GM15510 (cell line): ENCODE measurements around the gene NELFB.

Experiments
- POLR2A ChIP-seq: IDR thresholded peaks from 3 replicates; pipeline ENCODE4 v1.6.1; 2011; ENCODE audit warnings: borderline replicate concordance; ENCODE audit not compliant: insufficient read length; ENCODE audit errors: extremely low read depth

The NELFB gene

GRCh38 chr9:137276473-137277328 is 21.6 kb downstream of the NELFB start:
- no peak for TF ChIP-seq POLR2A

GRCh38 chr9:137277329-137278041 is 22.4 kb downstream of the NELFB start, which contains the start of gene TOR4A:
TOR4A (plus strand) TSS chr9:137277726; CDS start chr9:137278690, 964 bp downstream.
- peak; percentile 72 for TF ChIP-seq POLR2A

DNA sequence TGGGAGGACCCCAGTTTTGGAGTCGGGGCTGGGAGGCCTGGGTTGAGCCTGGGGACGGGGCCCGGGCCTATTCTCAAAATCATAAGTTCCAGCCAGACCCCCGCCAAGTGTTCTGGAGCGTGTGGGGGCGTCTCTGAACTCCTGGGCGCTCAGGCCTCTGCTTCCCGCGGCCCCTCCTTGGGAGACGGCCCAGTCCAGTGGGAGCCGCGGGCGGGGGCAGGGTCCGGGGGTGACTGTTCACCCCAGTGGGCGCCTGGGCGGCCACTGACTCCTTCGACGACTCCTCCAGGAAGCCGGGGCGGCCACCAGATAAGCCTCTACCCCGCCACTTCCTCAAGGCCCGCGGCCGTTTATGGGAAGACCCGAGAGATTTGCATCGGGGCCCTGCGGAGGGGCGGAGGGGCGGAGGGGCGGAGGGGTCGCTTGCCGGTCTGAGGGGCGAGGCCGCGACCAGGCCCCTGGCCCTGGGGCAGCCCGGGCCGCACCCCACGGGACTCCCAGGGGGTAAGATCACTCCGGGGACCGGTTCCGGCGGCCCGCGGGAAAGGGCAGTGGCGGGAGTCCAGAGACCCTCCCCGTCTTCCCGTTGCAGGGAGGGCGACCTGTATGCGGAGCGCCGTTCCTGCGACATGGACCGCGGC is 23.1 kb downstream of the NELFB start:
- no peak for TF ChIP-seq POLR2A

DNA sequence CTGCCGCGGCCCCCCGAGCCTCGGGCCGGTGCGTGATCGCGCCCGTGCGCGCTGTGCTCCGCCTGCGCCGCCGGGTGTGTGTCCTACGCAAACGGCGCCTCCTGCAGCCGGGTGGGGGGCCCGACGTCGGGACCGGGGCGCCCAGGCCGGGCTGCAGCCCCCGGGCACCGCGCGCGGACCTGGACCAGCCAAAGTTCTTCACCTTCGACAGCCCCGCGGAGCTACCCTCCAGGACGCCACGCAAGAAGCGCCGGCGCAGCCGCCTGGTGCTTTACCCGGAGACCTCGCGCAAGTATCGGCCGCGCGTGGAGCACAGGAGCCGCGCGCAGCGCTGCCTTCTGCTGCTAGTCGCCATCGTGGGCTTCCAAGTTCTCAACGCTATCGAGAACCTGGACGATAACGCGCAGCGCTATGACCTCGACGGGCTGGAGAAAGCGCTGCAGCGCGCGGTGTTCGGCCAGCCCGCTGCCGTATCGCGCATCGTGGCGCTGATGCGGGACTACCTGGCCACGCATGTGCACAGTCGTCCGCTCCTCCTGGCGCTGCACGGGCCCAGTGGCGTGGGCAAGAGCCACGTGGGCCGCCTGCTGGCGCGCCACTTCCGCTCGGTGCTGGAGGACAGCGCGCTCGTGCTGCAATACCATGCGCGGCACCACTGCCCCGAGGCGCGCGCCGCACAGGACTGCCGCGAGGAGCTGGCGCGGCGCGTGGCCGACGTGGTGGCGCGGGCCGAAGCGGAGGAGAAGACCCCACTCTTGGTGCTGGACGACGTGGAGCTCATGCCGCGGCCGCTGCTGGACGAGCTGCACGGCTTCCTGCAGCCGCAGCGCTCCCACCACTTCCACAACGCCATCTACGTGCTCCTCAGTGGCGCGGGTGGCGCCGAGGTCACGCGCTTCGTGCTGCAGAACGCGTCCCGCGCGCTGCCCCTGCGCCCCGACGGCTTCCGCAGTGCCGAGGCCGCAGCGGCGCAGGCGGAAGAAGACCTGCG is 23.9 kb downstream of the NELFB start:
- TF ChIP-seq POLR2A = no peak

GRCh38 chr9:137279741-137280473 is 24.8 kb downstream of the NELFB start:
- TF ChIP-seq POLR2A = no peak

- no peak for TF ChIP-seq POLR2A
These were observed 25.6 kb downstream of the NELFB start for GRCh38 chr9:137280474-137281344.

- TF ChIP-seq POLR2A = no peak
These were observed 26.4 kb downstream of the NELFB start for GRCh38 chr9:137281345-137282116.

DNA sequence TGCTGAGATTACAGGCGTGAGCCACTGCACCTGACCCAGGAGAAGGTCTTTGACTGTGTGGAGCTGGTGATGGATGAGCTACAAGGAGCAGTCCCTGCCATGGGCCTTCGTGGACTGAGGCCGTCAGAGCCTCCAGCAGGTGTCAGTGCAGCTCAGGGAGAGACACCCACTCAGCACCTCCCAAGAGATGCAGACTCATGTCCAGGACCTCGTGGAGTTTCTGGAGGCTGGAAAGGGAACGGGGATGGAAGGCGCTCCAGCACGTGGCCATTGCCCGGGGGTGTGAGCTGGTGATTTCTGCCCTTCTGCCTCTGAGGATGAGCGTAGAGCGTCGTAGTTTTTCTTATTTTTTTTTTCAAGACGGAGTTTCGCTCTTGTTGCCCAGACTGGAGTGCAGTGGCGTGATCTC is 31.9 kb downstream of the NELFB start:
- TF ChIP-seq POLR2A = no peak

- no peak for TF ChIP-seq POLR2A
These were observed 38.0 kb downstream of the NELFB start for GRCh38 chr9:137293094-137293481.

- no peak for TF ChIP-seq POLR2A
These were observed 38.5 kb downstream of the NELFB start for GRCh38 chr9:137293482-137294090.

DNA sequence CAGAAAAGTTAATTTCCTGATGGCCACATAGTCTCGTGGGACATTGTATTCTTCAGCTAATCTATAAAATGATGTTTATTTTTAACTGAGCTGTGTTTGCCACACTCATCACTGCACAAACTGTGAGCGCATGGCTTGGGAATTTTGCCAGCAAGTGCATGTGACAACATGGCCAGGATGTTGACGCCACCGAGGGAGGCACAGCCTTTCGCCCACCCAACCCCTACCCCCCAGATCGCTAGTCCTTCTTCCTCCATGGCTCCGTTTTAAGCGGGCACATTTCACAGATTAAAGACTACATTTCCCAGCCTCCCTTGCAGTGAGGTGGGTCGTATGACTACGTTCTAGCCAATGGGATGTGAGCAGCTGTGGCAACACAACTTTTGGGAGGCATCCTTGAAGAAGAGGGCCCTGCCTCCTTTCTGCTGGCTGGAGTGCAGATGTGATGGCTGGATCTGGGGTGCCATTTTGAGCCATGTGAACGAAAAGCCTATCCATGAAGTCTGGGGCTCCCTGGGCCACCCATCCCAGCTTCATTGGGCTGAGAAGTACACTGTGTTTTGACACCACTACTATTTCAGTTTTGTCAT is 39.1 kb downstream of the NELFB start:
- TF ChIP-seq POLR2A = no peak
